ENCODE results near the gene GOLGA8G.
"Not testable (repeated sequence)": the region's sequence is repeated elsewhere in the genome, so short reads cannot be mapped to it uniquely, and the experiment has no call there.

The GOLGA8G gene

GRCh38 chr15:28532954-28533353, at the start of gene GOLGA8G:
Gene GOLGA8G (minus strand): TSS chr15:28532971. CDS start chr15:28532909, 62 bp downstream.
- not testable (repeated sequence) for DNase-seq (ENCODE audit: low read depth, low spot score)

GRCh38 chr15:28573351-28573750, 40.6 kb upstream of the GOLGA8G start:
- not testable (repeated sequence) for DNase-seq (ENCODE audit: low read depth, low spot score)

- DNase-seq (ENCODE audit: low read depth, low spot score), result not testable (repeated sequence)
These were observed 20.5 kb upstream of the GOLGA8G start, which contains the start of gene GOLGA6L25 for GRCh38 chr15:28553268-28553667. Gene GOLGA6L25 (plus strand): TSS chr15:28553568. CDS start chr15:28553629, 61 bp downstream.

GRCh38 chr15:28515208-28515607, 17.6 kb downstream of the GOLGA8G start:
- not testable (repeated sequence) for DNase-seq (ENCODE audit: low read depth, low spot score)

GRCh38 chr15:28514128-28514527, 18.6 kb downstream of the GOLGA8G start:
- not testable (repeated sequence) for DNase-seq (ENCODE audit: low read depth, low spot score)

GRCh38 chr15:28508217-28508889, 24.4 kb downstream of the GOLGA8G start:
- not testable (repeated sequence) for DNase-seq (ENCODE audit: low read depth, low spot score)

GRCh38 chr15:28481340-28481739, 51.4 kb downstream of the GOLGA8G start:
- not testable (repeated sequence) for DNase-seq (ENCODE audit: low read depth, low spot score)

Data from brain pericyte (primary cell).